ENCODE data around the gene TIMM17B.
A peak's percentile ranks its signal among the peaks of the same experiment; 100 is the strongest.
"Not testable (repeated sequence)": the region's sequence is repeated elsewhere in the genome, so short reads cannot be mapped to it uniquely, and the experiment has no call there.

Gene TIMM17B

GRCh38 chrX:48894891-48895290 lies 2.7 kb downstream of the TIMM17B start:
- no peak for DNase-seq (ENCODE audit: low spot score)

GRCh38 chrX:48893556-48894348 lies 3.8 kb downstream of the TIMM17B start:
- no peak for DNase-seq (ENCODE audit: low spot score)

DNA sequence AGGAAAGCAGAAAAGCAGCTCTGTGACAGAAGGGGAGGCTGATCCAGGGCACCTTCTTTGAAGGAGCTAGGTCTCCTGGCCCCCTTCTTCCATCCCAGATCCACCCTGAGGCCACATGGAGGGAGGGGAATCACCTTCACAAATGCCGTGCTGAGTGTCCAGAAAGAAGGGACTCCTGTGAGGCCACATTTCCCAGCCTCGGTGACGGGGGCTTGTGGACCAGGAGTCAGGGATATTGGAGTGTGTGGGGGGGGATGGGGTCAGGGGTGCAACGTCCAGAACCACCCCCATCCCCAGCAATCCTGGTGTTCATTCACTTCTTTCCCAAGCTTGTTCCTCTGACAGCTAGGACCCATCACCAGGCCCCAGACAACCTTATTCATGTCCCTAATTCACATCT lies 4.7 kb downstream of the TIMM17B start:
- DNase-seq (ENCODE audit: low spot score), result no peak

GRCh38 chrX:48891402-48892288 lies 5.9 kb downstream of the TIMM17B start:
- DNase-seq (ENCODE audit: low spot score), result peak; percentile 84

- DNase-seq (ENCODE audit: low spot score), result peak; percentile 19
These were observed 6.6 kb downstream of the TIMM17B start for GRCh38 chrX:48890934-48891401.

DNA sequence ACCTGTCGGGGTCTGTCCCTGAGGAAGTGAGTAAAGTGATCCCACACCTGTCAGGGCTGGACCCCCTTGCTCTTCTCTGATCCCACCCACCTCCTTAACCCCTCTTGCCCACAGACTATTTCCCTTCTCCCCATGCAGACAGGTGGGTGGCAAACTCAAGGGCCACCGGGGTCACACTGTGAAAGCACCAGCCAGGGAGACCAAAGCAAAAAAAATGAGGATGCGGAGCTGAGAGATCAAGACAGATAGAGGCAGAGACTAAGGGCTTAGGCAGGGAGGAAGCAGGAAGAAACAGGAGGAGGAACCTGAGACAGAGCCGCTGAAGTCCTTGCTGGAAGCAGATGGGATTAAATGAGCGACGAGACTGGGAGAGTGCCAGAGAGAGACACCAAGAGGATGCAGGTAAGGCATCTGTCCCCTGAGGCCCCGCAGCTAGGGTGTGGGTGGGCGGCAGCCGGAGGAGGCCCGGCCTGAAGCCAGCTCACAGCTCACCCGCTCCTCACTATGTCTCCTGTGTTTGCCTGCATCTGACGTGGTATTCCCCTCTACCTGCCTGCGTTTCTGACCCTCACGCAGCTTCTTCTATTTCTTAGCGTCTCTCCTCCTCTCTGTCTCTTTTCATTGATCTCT lies 7.2 kb downstream of the TIMM17B start:
- no peak for DNase-seq (ENCODE audit: low spot score)

DNA sequence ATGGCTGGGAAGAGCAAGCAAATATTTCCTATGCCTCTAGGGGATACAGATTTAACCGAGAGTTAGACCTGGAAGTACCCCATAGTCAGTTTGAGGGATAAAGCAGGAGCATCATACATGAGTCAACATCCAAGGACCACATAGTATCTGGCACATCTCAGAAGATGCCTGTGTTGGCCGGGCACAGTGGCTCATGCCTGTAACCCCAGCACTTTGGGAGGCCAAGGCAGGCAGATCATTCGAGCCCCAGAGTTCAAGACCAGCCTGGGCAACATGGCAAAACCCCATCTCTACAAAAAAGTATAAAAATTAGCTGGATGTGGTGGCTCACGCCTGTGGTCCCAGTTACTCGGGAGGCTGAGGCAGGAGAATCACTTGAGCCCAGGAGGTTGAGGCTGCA lies 11.0 kb downstream of the TIMM17B start:
- DNase-seq (ENCODE audit: low spot score), result not testable (repeated sequence)

- no peak for DNase-seq (ENCODE audit: low spot score)
These were observed 13.8 kb downstream of the TIMM17B start for GRCh38 chrX:48883729-48884128.

DNA sequence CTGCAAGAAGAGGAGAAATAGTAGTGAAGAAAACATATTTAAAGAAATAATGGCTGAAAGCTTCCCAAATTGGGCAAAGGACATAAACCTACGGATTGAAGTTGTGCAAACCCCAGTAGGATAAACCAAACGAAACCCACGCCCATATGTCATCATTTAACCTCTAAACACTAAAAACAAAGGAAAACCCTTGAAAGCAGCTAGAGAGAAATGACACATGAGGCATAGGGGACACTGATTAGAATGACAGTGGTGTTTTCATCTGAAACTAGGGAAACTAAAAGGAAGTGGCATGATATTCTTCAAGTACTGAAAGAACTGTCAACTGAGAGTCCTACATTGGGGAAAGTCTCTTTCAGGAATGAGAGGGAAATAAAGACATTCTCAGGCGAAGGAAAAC lies 20.6 kb downstream of the TIMM17B start:
- DNase-seq (ENCODE audit: low spot score), result not testable (repeated sequence)

- not testable (repeated sequence) for DNase-seq (ENCODE audit: low spot score)
These were observed 25.6 kb downstream of the TIMM17B start for GRCh38 chrX:48872017-48872416.

DNA sequence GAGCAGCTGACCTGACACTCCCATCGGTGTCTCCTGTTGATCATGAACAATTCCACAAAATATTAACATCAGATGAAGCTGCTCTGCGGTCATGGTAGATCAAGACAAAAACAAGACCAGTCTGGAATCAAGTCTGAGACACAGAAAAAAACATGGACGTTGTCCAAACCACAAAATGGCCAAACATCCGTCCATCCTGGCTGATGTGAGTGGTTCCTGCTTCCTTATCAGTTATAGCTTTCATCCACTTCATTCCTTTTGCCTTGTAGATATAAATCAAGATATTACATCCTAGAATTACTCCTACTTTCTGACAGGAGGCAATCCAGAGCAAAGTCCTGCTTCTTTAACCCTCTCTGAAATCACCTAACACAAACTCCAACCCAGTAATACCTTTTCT lies 33.4 kb downstream of the TIMM17B start:
- peak; percentile 11 for DNase-seq (ENCODE audit: low spot score)

GRCh38 chrX:48854898-48855297 lies 42.7 kb downstream of the TIMM17B start:
- DNase-seq (ENCODE audit: low spot score), result no peak

DNA sequence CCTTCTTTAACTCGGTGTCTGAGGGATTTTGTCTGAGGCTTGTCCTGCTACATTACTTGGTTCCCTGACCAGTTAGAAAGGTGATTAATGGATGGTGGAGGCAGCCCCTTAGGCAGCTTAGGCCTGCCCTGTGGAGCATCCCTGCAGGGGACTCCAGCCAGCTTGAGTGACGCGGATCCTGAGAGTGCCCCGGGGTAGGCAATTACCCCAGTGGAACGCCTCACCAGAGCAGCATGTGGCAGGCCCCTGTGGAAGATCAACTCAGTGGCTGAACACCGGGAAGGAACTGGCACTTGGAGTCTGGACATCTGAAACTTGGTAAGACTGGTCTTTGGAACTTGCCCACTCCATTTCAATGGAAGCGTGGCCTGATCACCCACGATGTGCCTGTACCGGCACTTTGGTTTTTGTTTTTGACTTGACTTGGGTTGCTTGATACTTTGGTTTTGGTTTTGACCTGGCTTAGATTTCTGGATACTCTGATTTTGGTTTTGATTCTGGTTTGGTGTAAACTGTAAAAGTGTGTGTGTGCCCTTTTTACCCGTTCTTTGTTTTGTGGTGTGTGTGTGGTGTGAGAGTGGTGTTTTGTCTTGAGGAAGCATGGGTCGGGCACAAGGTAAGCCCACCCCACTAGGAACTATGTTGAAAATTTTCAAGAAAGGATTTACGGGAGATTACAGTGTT lies 43.3 kb downstream of the TIMM17B start:
- not testable (repeated sequence) for DNase-seq (ENCODE audit: low spot score)

DNA sequence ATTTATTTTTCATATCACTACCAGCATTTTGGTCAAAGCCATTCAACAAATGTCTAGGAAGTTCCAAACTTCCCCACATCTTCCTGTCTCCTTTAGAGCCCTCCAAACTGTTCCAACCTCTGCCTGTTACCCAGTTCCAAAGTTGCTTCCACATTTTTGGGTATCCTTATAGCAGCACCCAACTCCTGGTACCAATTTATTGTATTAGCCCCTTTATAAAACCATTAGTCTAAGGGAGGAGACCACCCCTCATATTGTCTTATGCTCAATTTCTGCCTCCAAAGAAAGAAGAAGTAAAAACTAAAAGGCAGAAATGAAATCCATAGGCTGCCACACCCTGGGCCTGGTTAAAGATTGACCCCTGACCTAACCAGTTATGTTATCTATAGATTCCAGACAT lies 44.1 kb downstream of the TIMM17B start:
- DNase-seq (ENCODE audit: low spot score), result not testable (repeated sequence)

DNA sequence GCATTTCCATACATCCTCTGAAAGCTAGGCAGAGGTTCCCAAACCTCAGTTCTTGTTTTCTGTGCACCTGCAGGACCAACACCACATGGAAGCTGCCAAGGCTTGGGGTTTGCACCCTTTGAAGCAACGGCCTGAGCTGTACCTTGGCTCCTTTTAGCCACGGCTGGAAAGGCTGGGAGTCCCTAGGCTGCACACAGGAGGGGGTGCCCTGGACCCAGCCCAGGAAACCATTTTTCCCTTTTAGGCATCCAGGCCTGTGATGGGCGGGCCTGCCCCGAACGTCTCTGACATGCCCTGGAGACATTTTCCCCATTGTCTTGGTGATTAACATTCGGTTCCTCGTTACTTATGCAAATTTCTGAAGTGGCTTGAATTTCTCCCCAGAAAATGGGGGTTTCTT lies 44.7 kb downstream of the TIMM17B start:
- no peak for DNase-seq (ENCODE audit: low spot score)

DNA sequence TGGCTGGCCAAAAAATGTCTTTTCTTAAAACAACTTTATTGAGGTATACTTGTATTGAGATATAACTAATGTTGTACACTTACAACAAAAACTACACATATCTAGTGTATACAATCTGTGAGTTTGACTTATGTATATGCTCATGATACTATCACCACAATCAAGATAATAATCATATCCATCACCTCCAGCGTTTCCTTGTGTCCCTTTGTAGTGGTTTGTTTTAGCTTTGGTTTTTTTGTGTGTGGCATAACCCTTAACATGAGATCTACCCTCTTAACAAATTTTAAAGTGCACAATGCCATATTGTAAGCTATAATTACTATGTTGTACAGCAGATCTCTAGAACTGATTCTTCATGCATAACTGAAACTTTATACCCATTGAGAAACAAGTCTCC lies 48.7 kb downstream of the TIMM17B start:
- DNase-seq (ENCODE audit: low spot score), result no peak
